ENCODE data around the gene MACROH2A1.

The MACROH2A1 gene

GRCh38 chr5:135385576-135385975, 13.5 kb downstream of the MACROH2A1 start:
- TF ChIP-seq ZNF70 (CRISPR knock-in tag; IDR thresholded peaks at IDR 0.05), result no peak
- TF ChIP-seq ZFP3 (CRISPR knock-in tag; IDR thresholded peaks at IDR 0.05), result no peak
- no peak for TF ChIP-seq OSR1 (CRISPR knock-in tag; IDR thresholded peaks at IDR 0.05)
- TF ChIP-seq ZFP30 (CRISPR knock-in tag; IDR thresholded peaks at IDR 0.05), result no peak
- no peak for TF ChIP-seq BACH2 (CRISPR knock-in tag; IDR thresholded peaks at IDR 0.05; ENCODE audit: borderline replicate concordance)
- TF ChIP-seq TCF4 (CRISPR knock-in tag; IDR thresholded peaks at IDR 0.05; ENCODE audit: borderline replicate concordance), result no peak
- no peak for TF ChIP-seq ESRRG (CRISPR knock-in tag; IDR thresholded peaks at IDR 0.05)
- TF ChIP-seq ZC3H10 (CRISPR knock-in tag; IDR thresholded peaks at IDR 0.05), result no peak
- no peak for TF ChIP-seq RARB (CRISPR knock-in tag; IDR thresholded peaks at IDR 0.05)
- no peak for TF ChIP-seq ARNTL (CRISPR knock-in tag; IDR thresholded peaks at IDR 0.05; ENCODE audit: borderline replicate concordance, low read depth)
- no peak for TF ChIP-seq ZNF8 (CRISPR knock-in tag; IDR thresholded peaks at IDR 0.05)
- no peak for TF ChIP-seq PPARA (CRISPR knock-in tag; IDR thresholded peaks at IDR 0.05; ENCODE audit: borderline replicate concordance)
- no peak for TF ChIP-seq ZNF565 (CRISPR knock-in tag; conservative IDR thresholded peaks at IDR 0.05; ENCODE audit: low read depth)
- no peak for TF ChIP-seq TOX (CRISPR knock-in tag; IDR thresholded peaks at IDR 0.05; ENCODE audit: borderline replicate concordance)
- TF ChIP-seq CSDC2 (CRISPR knock-in tag; IDR thresholded peaks at IDR 0.05), result no peak
- TF ChIP-seq TSHZ2 (CRISPR knock-in tag; IDR thresholded peaks at IDR 0.05), result no peak
- TF ChIP-seq CSRNP3 (CRISPR knock-in tag; IDR thresholded peaks at IDR 0.05), result no peak
- TF ChIP-seq GLIS3 (CRISPR knock-in tag; IDR thresholded peaks at IDR 0.05), result no peak
- TF ChIP-seq SNAI2 (CRISPR knock-in tag; IDR thresholded peaks at IDR 0.05), result no peak
- no peak for TF ChIP-seq POU6F1 (CRISPR knock-in tag; IDR thresholded peaks at IDR 0.05; ENCODE audit: borderline replicate concordance, low read depth)
- no peak for ATAC-seq

GRCh38 chr5:135384898-135385297, 14.1 kb downstream of the MACROH2A1 start:
- no peak for ATAC-seq

More at GRCh38 chr5:135384898-135385297, 14.1 kb downstream of the MACROH2A1 start:
- no peak for TF ChIP-seq TSHZ2 (CRISPR knock-in tag; IDR thresholded peaks at IDR 0.05)
- TF ChIP-seq ARNTL (CRISPR knock-in tag; IDR thresholded peaks at IDR 0.05; ENCODE audit: borderline replicate concordance, low read depth), result no peak
- TF ChIP-seq ZFP30 (CRISPR knock-in tag; IDR thresholded peaks at IDR 0.05), result no peak
- no peak for TF ChIP-seq TOX (CRISPR knock-in tag; IDR thresholded peaks at IDR 0.05; ENCODE audit: borderline replicate concordance)
- no peak for TF ChIP-seq RARB (CRISPR knock-in tag; IDR thresholded peaks at IDR 0.05)
- no peak for TF ChIP-seq ZC3H10 (CRISPR knock-in tag; IDR thresholded peaks at IDR 0.05)
- TF ChIP-seq BACH2 (CRISPR knock-in tag; IDR thresholded peaks at IDR 0.05; ENCODE audit: borderline replicate concordance), result no peak
- no peak for TF ChIP-seq PATZ1 (CRISPR knock-in tag; IDR thresholded peaks at IDR 0.05; ENCODE audit: borderline replicate concordance)
- no peak for TF ChIP-seq ZNF8 (CRISPR knock-in tag; IDR thresholded peaks at IDR 0.05)
- TF ChIP-seq CREB5 (CRISPR knock-in tag; IDR thresholded peaks at IDR 0.05; ENCODE audit: low read depth), result no peak
- TF ChIP-seq ZNF70 (CRISPR knock-in tag; IDR thresholded peaks at IDR 0.05), result no peak
- no peak for TF ChIP-seq ZFP3 (CRISPR knock-in tag; IDR thresholded peaks at IDR 0.05)
- TF ChIP-seq OSR1 (CRISPR knock-in tag; IDR thresholded peaks at IDR 0.05), result no peak

All from SK-N-SH treated with all-trans-retinoic acid at 6 μM for 48 hours (cell line).